ENCODE data around the gene STK25. TPM values are rescaled to one million over a fixed set of nuclear protein-coding genes. Genes with fewer than 3 reads are reported as not detected.

The STK25 gene
- total RNA-seq, 2 experiments from 2014 or later = 120 to 201 TPM

DNA sequence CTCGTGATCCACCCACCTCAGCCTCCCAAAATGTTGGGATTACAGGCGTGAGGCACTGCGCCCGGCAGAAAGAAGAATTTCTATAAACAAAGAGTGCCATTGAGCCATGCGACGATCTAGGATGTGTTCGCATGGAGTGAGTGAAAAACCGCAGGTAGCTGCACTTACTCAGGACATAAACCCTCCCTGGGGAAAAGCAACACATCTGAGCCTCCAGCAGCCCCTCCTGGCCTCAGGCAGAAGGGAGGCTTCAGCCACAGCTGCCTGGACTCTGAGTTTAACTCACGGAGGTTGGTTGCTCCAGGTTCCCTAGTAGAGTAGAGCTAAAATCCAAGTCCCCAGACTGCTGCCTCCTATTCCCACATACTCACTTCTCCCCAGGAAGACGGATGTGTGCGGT lies 11.3 kb upstream of the STK25 start:
- no peaks in the 10 kb centered on the region for H3K36me3 ChIP-seq (ENCODE audit: insufficient read depth, low read length)
- no peaks in the 10 kb centered on the region for H4K20me1 ChIP-seq (ENCODE audit: insufficient read depth, low read length)
- no peak overlapping the region for H3K4me3 ChIP-seq (ENCODE audit: low read depth, low read length, poor library complexity, severe bottlenecking)
- H3K9me3 ChIP-seq (ENCODE audit: low read length) = no peaks in the 10 kb centered on the region
- H3K4me1 ChIP-seq (ENCODE audit: insufficient read depth, low read length, poor library complexity, severe bottlenecking) = no peaks in the 10 kb centered on the region
- no peak for TF ChIP-seq EZH2phosphoT487 (IDR thresholded peaks at IDR 0.05; ENCODE audit: borderline replicate concordance, low read depth, low read length)
- TF ChIP-seq, protein P1, sequence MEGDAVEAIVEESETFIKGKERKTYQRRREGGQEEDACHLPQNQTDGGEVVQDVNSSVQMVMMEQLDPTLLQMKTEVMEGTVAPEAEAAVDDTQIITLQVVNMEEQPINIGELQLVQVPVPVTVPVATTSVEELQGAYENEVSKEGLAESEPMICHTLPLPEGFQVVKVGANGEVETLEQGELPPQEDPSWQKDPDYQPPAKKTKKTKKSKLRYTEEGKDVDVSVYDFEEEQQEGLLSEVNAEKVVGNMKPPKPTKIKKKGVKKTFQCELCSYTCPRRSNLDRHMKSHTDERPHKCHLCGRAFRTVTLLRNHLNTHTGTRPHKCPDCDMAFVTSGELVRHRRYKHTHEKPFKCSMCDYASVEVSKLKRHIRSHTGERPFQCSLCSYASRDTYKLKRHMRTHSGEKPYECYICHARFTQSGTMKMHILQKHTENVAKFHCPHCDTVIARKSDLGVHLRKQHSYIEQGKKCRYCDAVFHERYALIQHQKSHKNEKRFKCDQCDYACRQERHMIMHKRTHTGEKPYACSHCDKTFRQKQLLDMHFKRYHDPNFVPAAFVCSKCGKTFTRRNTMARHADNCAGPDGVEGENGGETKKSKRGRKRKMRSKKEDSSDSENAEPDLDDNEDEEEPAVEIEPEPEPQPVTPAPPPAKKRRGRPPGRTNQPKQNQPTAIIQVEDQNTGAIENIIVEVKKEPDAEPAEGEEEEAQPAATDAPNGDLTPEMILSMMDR (conservative IDR thresholded peaks at IDR 0.05; ENCODE audit: low read length) = no peak
- H3K79me2 ChIP-seq (ENCODE audit: insufficient read depth, low read depth, low read length) = no peaks in the 10 kb centered on the region
- H2AFZ ChIP-seq (ENCODE audit: low read length) = no peak overlapping the region
- CTCF ChIA-PET (ENCODE audit: unreplicated experiment) = no interaction called here
- intact Hi-C loops (cut with micrococcal nuclease; ENCODE audit: unreplicated experiment) = no loop called here
- DNase-seq (ENCODE audit: low spot score) = no peak
- no TSS peak for BruUV-seq (replicated peaks)
- H3K9me2 ChIP-seq (ENCODE audit: insufficient read depth, low read length) = no peaks in the 10 kb centered on the region
- H3K27ac ChIP-seq (ENCODE audit: low read depth, low read length, poor library complexity, severe bottlenecking) = no peak overlapping the region
- POLR2A ChIA-PET = no interaction called here
- H3K4me2 ChIP-seq (ENCODE audit: low read length) = no peak overlapping the region

DNA sequence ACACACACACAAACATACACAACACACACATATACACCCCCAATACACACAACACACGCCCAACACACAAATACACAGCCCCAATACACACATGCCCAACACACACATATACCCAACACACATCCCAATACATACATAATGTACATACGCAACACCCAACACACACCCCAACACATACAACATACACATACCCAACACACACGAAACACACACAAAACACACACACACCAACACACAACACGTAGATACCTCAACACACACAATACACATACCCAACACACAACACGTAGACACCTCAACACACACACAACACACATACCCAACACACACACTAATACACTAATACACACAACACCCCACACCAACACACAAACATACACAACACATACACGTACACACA lies 8.9 kb upstream of the STK25 start:
- CTCF ChIA-PET (ENCODE audit: unreplicated experiment) = no interaction called here
- Histone ChIP-seq H3K27ac (ENCODE audit: low read depth, low read length, poor library complexity, severe bottlenecking) (no peak overlapping the region), H3K9me3 (ENCODE audit: low read length) (no peaks in the 10 kb centered on the region), H3K79me2 (ENCODE audit: insufficient read depth, low read depth, low read length) (no peaks in the 10 kb centered on the region), H3K4me1 (ENCODE audit: insufficient read depth, low read length, poor library complexity, severe bottlenecking) (no peaks in the 10 kb centered on the region), H3K4me2 (ENCODE audit: low read length) (no peak overlapping the region), H3K9me2 (ENCODE audit: insufficient read depth, low read length) (no peaks in the 10 kb centered on the region), H2AFZ (ENCODE audit: low read length) (no peak overlapping the region), H3K36me3 (ENCODE audit: insufficient read depth, low read length) (no peaks in the 10 kb centered on the region), H3K4me3 (ENCODE audit: low read depth, low read length, poor library complexity, severe bottlenecking) (no peak overlapping the region), H4K20me1 (ENCODE audit: insufficient read depth, low read length) (no peaks in the 10 kb centered on the region)
- intact Hi-C loops (cut with micrococcal nuclease; ENCODE audit: unreplicated experiment) = no loop called here
- BruUV-seq (replicated peaks) = no TSS peak
- no peak for DNase-seq (ENCODE audit: low spot score)
- POLR2A ChIA-PET = no interaction called here
- TF ChIP-seq, protein P1 (conservative IDR thresholded peaks at IDR 0.05; ENCODE audit: low read length) = no peak
- TF ChIP-seq EZH2phosphoT487 (IDR thresholded peaks at IDR 0.05; ENCODE audit: borderline replicate concordance, low read depth, low read length) = no peak

DNA sequence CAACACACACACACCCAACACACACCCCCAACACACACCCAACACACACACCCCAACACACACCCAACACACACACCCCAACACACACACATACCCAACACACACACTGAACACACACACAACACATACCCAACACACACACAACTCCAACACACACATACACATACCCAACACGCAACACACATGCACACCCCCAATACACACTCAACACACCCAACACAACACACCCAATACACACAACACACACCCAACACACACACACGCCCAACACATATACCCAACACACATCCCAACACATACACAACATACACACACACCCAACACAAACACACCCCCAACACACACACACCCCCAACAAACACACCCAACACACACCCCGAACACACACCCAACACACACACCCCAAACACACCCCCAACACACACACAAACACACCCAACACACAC lies 8.2 kb upstream of the STK25 start:
- intact Hi-C loops (cut with micrococcal nuclease; ENCODE audit: unreplicated experiment) = no loop called here
- Histone ChIP-seq H4K20me1 (ENCODE audit: insufficient read depth, low read length) (no peaks in the 10 kb centered on the region), H3K4me1 (ENCODE audit: insufficient read depth, low read length, poor library complexity, severe bottlenecking) (no peaks in the 10 kb centered on the region), H3K36me3 (ENCODE audit: insufficient read depth, low read length) (no peaks in the 10 kb centered on the region), H3K27ac (ENCODE audit: low read depth, low read length, poor library complexity, severe bottlenecking) (no peak overlapping the region), H3K9me3 (ENCODE audit: low read length) (no peaks in the 10 kb centered on the region), H3K79me2 (ENCODE audit: insufficient read depth, low read depth, low read length) (no peaks in the 10 kb centered on the region), H2AFZ (ENCODE audit: low read length) (no peak overlapping the region), H3K4me2 (ENCODE audit: low read length) (no peak overlapping the region), H3K9me2 (ENCODE audit: insufficient read depth, low read length) (no peaks in the 10 kb centered on the region), H3K4me3 (ENCODE audit: low read depth, low read length, poor library complexity, severe bottlenecking) (no peak overlapping the region)
- ChIA-PET CTCF (ENCODE audit: unreplicated experiment) (no interaction called here), POLR2A (no interaction called here)
- DNase-seq (ENCODE audit: low spot score) = no peak
- BruUV-seq (replicated peaks) = no TSS peak
- no peak for TF ChIP-seq EZH2phosphoT487 (IDR thresholded peaks at IDR 0.05; ENCODE audit: borderline replicate concordance, low read depth, low read length)
- TF ChIP-seq, protein P1 (conservative IDR thresholded peaks at IDR 0.05; ENCODE audit: low read length) = no peak
